GM20000 (cell line): Measurements from ENCODE around the gene PPP1R9B.
A peak's percentile ranks its signal among the peaks of the same experiment; 100 is the strongest.

ENCODE experiments used
- DNase-seq: peaks from one replicate; pipeline ENCODE4 v3.0.0; 2012; ENCODE audit warnings: low spot score
- TF ChIP-seq, protein P1 (sequence below): IDR thresholded peaks from 2 replicates; pipeline ENCODE4 v1.5.1; 2012; ENCODE audit warnings: mild to moderate bottlenecking, control low read depth; ENCODE audit errors: extremely low read depth, missing control alignments

Gene PPP1R9B

DNA sequence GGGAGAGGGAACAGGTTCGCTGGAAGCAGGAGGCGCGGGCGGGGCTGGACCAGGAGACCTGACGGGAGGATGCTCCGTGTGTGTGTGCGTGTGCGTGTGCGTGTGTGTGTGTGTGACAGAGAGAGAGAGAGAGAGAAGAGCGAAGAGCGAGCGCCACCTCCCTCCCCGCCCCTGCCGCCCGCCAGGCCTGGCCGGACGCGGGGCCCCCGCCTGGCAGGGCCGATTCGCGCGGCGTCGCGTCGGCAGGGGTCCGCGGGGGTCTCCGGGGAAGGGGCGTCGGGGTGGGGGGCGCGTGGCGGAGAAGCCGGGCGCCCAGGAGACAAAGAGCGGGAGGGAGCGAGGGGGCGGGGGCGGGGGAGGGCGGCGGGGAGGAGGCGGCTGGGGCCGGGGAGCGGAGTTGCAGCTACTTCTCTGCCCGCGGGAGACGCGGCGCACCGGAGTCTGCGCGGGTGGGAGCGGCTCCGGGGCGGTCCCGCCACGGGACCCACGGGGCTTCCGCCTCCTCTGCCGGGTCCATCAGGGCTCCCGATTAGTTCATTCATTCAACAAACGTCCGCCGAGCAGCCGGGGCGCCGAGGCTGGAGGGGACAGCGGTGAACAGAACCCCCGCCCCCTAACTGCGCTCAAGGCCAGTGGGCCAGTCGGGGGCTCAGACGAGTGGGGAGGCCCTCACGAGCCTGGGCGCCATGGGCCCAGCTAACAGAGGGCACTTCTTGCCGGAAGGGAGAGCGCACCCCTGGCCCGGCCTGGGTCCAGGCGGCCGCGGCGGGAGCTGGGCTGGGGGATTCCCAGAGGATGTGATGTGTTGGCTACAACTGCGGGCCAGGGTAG is 20.5 kb downstream of the PPP1R9B start, which contains the start of gene SAMD14:
Gene SAMD14 (minus strand): TSS at position 433 of the 831 bp plus-strand sequence. CDS start 5,201 bp downstream, outside the sequence.
- peak; percentile 89 for DNase-seq
- TF ChIP-seq, protein P1, sequence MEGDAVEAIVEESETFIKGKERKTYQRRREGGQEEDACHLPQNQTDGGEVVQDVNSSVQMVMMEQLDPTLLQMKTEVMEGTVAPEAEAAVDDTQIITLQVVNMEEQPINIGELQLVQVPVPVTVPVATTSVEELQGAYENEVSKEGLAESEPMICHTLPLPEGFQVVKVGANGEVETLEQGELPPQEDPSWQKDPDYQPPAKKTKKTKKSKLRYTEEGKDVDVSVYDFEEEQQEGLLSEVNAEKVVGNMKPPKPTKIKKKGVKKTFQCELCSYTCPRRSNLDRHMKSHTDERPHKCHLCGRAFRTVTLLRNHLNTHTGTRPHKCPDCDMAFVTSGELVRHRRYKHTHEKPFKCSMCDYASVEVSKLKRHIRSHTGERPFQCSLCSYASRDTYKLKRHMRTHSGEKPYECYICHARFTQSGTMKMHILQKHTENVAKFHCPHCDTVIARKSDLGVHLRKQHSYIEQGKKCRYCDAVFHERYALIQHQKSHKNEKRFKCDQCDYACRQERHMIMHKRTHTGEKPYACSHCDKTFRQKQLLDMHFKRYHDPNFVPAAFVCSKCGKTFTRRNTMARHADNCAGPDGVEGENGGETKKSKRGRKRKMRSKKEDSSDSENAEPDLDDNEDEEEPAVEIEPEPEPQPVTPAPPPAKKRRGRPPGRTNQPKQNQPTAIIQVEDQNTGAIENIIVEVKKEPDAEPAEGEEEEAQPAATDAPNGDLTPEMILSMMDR: no peak

DNA sequence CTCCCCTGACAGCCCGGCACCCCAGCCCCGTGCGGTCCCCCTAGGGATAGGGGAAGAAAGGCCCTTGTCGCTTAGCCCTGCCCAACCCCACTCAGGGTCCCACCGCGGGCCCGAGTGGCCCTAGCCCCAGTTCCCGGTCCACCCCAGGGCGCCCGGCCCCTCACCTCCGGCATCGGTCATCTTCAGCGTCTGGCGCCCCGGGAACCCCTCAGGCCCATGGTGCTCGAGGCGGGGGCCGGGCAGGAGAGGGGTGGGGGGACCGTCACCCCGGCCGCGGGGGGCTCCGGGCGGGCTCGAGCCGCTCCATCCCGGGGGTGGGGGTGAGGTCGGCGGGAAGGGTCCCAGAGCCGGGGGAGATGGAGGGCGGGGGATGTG is 21.1 kb downstream of the PPP1R9B start:
- TF ChIP-seq, protein P1: no peak
- DNase-seq: no peak

DNA sequence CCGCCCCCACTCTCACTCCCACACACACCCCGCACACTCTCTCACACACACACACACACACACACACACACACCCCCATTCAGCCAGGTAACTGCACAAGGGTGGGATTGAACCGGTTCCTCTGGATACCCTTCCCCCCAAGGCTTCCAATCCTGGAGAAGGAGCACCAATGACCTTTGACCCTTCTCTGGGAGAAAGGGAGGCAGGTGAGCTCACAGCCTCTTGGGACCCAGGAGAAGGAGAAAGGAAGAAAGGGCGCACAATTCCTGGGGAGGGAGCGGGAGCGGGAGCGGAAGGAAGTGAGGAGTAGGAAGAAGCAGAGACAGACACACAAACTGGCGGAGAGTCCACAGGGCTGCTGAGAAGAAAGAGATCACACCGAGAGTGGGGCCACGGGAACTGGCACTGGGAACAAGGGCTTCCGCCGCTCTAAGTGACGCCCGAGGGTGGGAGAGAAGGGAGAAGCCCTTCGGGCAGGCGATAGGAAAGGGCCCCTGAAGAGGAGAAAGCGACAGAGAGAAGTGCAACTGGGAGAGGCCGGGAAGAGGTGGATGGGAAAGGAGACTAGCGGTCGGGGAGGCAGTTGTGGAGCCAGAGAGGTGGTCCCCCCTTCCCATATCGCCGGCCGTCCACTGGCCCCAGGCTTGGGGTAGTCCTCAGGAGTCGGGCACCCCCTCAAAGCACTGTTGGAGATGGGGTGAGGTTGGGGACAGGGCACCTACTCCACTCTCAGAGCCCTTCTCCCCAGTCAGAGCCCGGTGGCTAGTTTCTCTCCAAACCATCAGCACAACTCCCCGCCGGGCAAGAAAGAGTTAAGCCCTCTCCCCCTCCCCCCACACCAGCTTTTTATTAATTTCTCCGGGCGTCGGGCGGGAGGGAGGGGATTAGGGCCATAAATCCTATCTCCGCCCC is 21.8 kb downstream of the PPP1R9B start:
- DNase-seq: no peak
- TF ChIP-seq, protein P1: no peak

DNA sequence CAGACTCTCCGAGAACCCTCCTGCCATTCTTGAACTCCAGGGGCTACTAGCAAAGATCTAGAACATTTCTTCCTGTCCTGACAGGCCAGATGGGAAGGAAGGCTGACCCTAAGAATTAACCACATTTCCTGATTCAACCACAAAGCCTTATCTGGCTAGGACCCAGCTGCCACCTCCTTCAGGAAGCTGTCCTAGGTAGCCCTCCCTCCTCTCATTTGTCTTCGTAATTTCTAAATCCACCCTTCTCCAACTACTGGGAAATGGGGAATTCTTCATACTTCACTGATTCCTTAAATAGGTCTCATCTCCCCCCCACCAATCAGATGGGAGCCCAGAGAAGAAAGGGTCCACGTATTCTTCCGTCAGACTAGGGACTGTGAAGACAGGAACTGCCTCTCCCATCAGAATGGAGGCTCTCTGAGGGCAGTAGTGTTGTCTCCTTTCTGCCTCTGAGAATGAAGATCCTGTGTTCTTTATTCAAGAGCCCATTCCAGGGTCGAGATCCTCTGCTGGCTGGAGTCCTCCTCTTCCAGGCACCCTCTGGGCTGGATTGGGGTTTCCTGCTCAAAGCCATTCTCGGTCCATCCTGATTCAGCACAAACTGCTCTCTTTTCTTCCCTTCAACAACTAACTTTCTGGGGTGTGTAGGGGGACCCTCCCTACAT is 22.6 kb downstream of the PPP1R9B start:
- TF ChIP-seq, protein P1: no peak
- DNase-seq: no peak

DNA sequence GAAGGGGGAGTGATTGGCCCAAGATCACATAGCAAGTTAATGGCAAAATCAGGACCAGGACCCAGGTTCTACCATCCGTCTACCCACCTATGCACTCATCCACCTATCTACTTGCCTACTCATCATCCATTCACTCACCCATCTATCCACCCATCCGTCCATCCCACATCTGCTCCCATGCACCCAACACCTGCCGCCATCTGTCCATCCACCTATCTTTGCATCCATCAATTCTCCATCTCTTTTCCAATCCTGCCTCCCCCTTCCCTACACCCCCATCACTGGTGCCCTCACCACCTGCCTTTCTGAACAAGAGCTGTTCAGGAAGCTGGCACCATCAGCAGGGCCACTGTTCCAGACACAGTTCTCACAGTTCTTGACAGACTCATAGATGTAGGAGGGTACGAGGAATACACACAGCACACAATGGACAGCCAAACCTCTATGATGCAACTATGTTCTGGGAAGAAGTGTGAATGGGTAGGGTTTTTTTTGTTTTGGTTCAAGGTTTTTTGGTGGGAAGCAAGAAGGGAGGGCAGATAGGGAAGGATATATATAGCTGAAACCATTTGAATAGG is 25.0 kb downstream of the PPP1R9B start:
- TF ChIP-seq, protein P1: no peak

DNA sequence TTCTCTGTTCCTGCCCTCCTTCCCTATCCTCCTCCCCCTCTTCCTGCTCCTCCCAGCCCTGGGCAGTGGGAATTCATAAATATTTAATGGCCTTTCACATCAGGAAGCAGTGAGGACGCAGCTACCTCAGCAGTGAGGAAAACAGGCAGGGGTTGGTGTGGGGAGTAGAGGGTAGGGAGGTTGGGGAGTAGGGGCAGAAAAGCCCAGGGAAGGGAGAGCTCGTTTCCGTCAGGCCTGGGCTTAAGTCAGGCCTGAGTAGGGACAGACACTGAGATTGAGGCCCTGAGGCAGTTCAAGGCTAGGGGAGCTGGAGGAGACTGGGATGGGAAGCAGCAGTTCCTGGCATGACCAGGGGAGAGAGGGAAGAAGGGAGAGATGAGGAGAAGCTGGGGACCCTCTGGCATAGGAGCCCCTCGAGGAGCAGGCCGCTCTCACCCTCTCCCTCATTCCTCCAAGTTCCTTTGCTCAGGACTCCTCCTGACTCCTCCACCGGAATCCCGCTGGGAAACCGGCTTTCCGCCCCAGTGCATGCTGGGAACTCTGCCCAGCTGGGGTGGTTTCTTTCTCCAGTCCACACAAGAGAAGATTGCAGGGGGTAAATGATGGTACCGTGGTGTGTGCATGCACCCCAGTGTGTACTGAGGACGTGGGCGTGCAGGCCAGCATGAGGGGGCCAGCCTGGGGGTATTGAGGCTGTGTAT is 26.7 kb downstream of the PPP1R9B start:
- DNase-seq: no peak
- TF ChIP-seq, protein P1: no peak

More for the DNA sequence above, 25.0 kb downstream of the PPP1R9B start:
- no peak for DNase-seq
